AG04450 (cell line): ENCODE results near the gene SORL1. TPM values are rescaled to one million over a fixed set of nuclear protein-coding genes. Genes with fewer than 3 reads are reported as not detected.
A peak's percentile ranks its signal among the peaks of the same experiment; 100 is the strongest.

Source experiments
- CTCF ChIA-PET: fragments of 300-600, 350-600 bp; formaldehyde crosslinking; extraction: SDS; loops from one replicate; lab custom pipeline; 2022; ENCODE audit warnings: antibody characterized with exemption, inconsistent platforms; lab: Charles Lee
- POLR2A ChIA-PET: fragments of 350-600 bp; formaldehyde crosslinking; extraction: SDS; loops from one replicate; lab custom pipeline; 2021; ENCODE audit warnings: antibody characterized with exemption, inconsistent platforms; lab: Yijun Ruan, JAX
- DNase-seq: peaks from one replicate; pipeline ENCODE4 v3.0.0-alpha.2; 2011; ENCODE audit warnings: low read depth, low spot score
- H3K27ac ChIP-seq: one replicate; pipeline ENCODE4 v1.5.1; 2012; ENCODE audit warnings: low read depth, low read length, control low read depth
- H3K27me3 ChIP-seq: one replicate; pipeline ENCODE4 v1.6.0; 2012; ENCODE audit warnings: low read length; ENCODE audit not compliant: control insufficient read depth, insufficient read depth
- H3K4me3 ChIP-seq: 2 replicates; pipeline ENCODE4 v1.5.1; 2011; ENCODE audit warnings: mild to moderate bottlenecking, low read depth, low read length, control low read depth
- H3K9me3 ChIP-seq: 2 replicates; pipeline ENCODE4 v1.5.1; 2012; ENCODE audit warnings: low read length; ENCODE audit not compliant: control insufficient read depth, insufficient read depth
- CTCF ChIP-seq: IDR thresholded peaks from 2 replicates; pipeline ENCODE4 v1.5.1; 2011; ENCODE audit warnings: low read depth, low read length, control low read depth, inconsistent platforms
- polyA plus RNA-seq: library from polyadenylated mRNA; depleted of rRNA; stranded (reverse); fragments of >200 nt; gene quantifications from 2 replicates; pipeline ENCODE4 v1.2.3, GENCODE V29; 2011

Gene SORL1
- polyA plus RNA-seq, 1 experiment, result 5.4 TPM

- ChIA-PET POLR2A (no interaction called here), CTCF (no interaction called here)
- Histone ChIP-seq H3K27me3 (peaks cover 2% of the 10 kb centered on the region), H3K27ac (no peak overlapping the region), H3K9me3 (no peaks in the 10 kb centered on the region; the same call in 1 of the 2 replicates), H3K4me3 (no peak overlapping the region)
- TF ChIP-seq CTCF, result no peak
- no peak for DNase-seq
These were observed 65.9 kb downstream of the SORL1 start for GRCh38 chr11:121517996-121518395.

- CTCF ChIA-PET, result no interaction called here
- Histone ChIP-seq H3K4me3 (no peak overlapping the region), H3K27ac (no peak overlapping the region), H3K9me3 (no peaks in the 10 kb centered on the region; the same call in 1 of the 2 replicates), H3K27me3 (no peaks in the 10 kb centered on the region)
- no peak for TF ChIP-seq CTCF
- peak; percentile 57 for DNase-seq
- POLR2A ChIA-PET, result no interaction called here
These were observed 68.4 kb downstream of the SORL1 start for GRCh38 chr11:121520243-121521144.

- TF ChIP-seq CTCF, result no peak
- no peak for DNase-seq
- no peaks in the 10 kb centered on the region for H3K27me3 ChIP-seq
- H3K4me3 ChIP-seq, result no peak overlapping the region
- no peak overlapping the region for H3K27ac ChIP-seq
- POLR2A ChIA-PET, result no interaction called here
- CTCF ChIA-PET, result no interaction called here
- no peaks in the 10 kb centered on the region; the same call in none of the 2 replicates for H3K9me3 ChIP-seq
These were observed 69.3 kb downstream of the SORL1 start for GRCh38 chr11:121521145-121522042.

- CTCF ChIA-PET, result no interaction called here
- DNase-seq, result no peak
- no peak for TF ChIP-seq CTCF
- no peak overlapping the region for H3K4me3 ChIP-seq
- H3K9me3 ChIP-seq, result no peaks in the 10 kb centered on the region; the same call in none of the 2 replicates
- H3K27ac ChIP-seq, result no peak overlapping the region
- POLR2A ChIA-PET, result no interaction called here
- H3K27me3 ChIP-seq, result no peaks in the 10 kb centered on the region
These were observed 70.2 kb downstream of the SORL1 start for GRCh38 chr11:121522043-121522941.
